Mesothelial cell of epicardium (in vitro differentiated cells): ENCODE data around the gene COG8. TPM values are rescaled to one million over a fixed set of nuclear protein-coding genes. Genes with fewer than 3 reads are reported as not detected.

Experiments
- DNase-seq, 2 experiments: peaks; one replicate each; pipeline ENCODE4 v3.0.0; 2021; ENCODE audit warnings: low spot score in 2 of 2; ENCODE audit not compliant: unreplicated experiment in 2 of 2
- H3K27ac Mint-ChIP-seq: 2 replicates; pipeline ENCODE4 v1.8.0; 2021; ENCODE audit warnings: mixed read lengths
- H3K27me3 Mint-ChIP-seq: 2 replicates; pipeline ENCODE4 v1.8.0; 2021; ENCODE audit warnings: low read depth, mixed read lengths
- H3K36me3 Mint-ChIP-seq: 2 replicates; pipeline ENCODE4 v1.8.0; 2021; ENCODE audit warnings: mixed read lengths
- H3K4me1 Mint-ChIP-seq: 2 replicates; pipeline ENCODE4 v1.8.0; 2021; ENCODE audit warnings: mixed read lengths
- H3K4me3 Mint-ChIP-seq: 2 replicates; pipeline ENCODE4 v1.8.0; 2021; ENCODE audit warnings: mild to moderate bottlenecking, moderate library complexity, mixed read lengths
- H3K9me3 Mint-ChIP-seq: 2 replicates; pipeline ENCODE4 v1.8.0; 2021; ENCODE audit warnings: mixed read lengths
- total RNA-seq: library from RNA; stranded (reverse); gene quantifications from 3 replicates; pipeline ENCODE4 v1.2.1, GENCODE V29; 2021
- TF ChIP-seq, protein P1 (sequence below): fragments of 200-600 bp; sonication (generic); IDR thresholded peaks from one replicate; pipeline ENCODE4 v1.5.0; 2021; ENCODE audit warnings: antibody characterized with exemption; ENCODE audit not compliant: unreplicated experiment

COG8 gene
- total RNA-seq, 1 donor from 2014 or later, result 49.4 TPM

GRCh38 chr16:69311533-69312387, 27.6 kb downstream of the COG8 start:
- peaks cover 12% of the 10 kb centered on the region for H3K36me3 Mint-ChIP-seq
- TF ChIP-seq, protein P1, sequence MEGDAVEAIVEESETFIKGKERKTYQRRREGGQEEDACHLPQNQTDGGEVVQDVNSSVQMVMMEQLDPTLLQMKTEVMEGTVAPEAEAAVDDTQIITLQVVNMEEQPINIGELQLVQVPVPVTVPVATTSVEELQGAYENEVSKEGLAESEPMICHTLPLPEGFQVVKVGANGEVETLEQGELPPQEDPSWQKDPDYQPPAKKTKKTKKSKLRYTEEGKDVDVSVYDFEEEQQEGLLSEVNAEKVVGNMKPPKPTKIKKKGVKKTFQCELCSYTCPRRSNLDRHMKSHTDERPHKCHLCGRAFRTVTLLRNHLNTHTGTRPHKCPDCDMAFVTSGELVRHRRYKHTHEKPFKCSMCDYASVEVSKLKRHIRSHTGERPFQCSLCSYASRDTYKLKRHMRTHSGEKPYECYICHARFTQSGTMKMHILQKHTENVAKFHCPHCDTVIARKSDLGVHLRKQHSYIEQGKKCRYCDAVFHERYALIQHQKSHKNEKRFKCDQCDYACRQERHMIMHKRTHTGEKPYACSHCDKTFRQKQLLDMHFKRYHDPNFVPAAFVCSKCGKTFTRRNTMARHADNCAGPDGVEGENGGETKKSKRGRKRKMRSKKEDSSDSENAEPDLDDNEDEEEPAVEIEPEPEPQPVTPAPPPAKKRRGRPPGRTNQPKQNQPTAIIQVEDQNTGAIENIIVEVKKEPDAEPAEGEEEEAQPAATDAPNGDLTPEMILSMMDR, result no peak
- H3K27me3 Mint-ChIP-seq, result no peaks in the 10 kb centered on the region
- H3K4me1 Mint-ChIP-seq, result peaks cover 9% of the 10 kb centered on the region
- peak overlapping the region; percentile 91 for H3K4me3 Mint-ChIP-seq
- no peaks in the 10 kb centered on the region for H3K9me3 Mint-ChIP-seq
- peak in 1 of 2 experiments; percentile 62 for DNase-seq
- H3K27ac Mint-ChIP-seq, result peak overlapping the region; percentile 93

DNA sequence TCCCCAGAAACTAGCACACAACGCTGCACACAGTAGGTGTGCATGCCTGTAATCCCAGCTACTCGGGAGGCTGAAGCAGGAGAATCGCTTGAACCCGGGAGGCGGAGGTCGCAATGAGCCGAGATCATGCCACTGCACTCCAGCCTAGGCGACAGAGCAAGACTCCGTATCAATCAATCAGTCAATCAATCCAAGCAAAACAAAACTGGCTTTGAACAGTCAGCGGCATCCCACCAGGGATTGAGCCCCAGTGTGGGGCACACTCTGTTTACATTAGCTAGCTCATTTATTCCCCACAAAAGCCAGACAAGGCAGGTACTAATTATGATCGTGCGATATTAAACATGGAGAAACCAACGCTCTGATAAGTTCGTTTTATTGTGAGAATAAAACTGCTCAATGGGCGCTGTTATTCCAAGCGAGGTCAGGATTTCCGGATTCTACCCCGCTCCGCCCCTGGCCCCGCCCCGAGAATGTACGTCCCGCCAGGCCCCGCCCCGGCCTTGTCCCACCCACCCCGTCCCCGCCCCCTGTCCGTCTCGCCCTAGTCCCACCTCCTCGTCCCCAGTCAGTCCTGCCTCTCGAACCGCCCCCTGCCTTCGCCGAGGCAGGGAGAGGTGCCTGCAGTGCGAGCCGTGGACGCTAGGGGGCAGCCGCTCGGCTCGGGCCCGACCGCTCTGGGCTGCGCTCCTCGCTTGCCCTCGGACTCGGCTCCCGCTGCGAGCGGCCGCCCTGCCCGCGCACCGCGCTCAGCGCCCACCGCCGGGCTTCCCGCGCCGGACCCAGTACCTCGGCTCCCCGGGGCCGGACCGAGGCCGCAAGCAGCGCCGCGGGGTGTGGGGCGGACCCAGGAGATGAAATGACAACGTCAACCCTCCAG, 28.5 kb downstream of the COG8 start, which contains the start of gene VPS4A:
Gene VPS4A (plus strand): TSS at position 698 of the 880 bp plus-strand sequence. CDS start 162 bp downstream, at position 860.
- peak; percentile 96 to 100 for DNase-seq
- Mint-ChIP-seq H3K4me1 (peaks cover 9% of the 10 kb centered on the region), H3K36me3 (peaks cover 5% of the 10 kb centered on the region), H3K27ac (peak within 1 kb of the TSS; percentile 93), H3K9me3 (no peaks in the 10 kb centered on the region), H3K27me3 (no peaks in the 10 kb centered on the region), H3K4me3 (peak within 1 kb of the TSS; percentile 91)
- TF ChIP-seq, protein P1, result peak; percentile 91

GRCh38 chr16:69309316-69309715, 30.0 kb downstream of the COG8 start:
- H3K4me1 Mint-ChIP-seq, result peaks cover 9% of the 10 kb centered on the region
- H3K27ac Mint-ChIP-seq, result peak overlapping the region; percentile 0
- peaks cover 2% of the 10 kb centered on the region for H3K36me3 Mint-ChIP-seq
- H3K9me3 Mint-ChIP-seq, result no peaks in the 10 kb centered on the region
- no peak for DNase-seq
- TF ChIP-seq, protein P1, result no peak
- H3K27me3 Mint-ChIP-seq, result no peaks in the 10 kb centered on the region
- H3K4me3 Mint-ChIP-seq, result peak overlapping the region; percentile 18

DNA sequence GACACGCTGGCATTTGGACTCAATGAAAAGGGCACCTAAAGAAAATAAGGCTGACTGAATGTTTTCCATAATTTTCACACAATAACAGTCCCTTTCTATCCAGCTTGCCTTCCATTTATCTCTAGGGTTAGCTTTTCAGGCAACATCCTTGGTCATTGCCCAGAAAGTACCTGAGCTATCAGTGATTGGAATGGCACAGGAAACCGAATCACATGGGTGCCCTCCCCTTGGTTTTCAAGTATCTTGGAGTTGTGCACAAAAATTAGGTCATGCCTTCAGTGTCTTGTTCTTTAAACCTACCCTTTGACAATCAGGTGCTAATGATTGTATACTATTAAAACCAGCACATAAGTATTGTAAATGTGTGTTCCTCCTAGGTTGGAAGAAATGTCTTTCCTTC, 31.5 kb downstream of the COG8 start:
- H3K36me3 Mint-ChIP-seq, result peaks cover 2% of the 10 kb centered on the region
- no peak for DNase-seq
- no peaks in the 10 kb centered on the region for H3K27me3 Mint-ChIP-seq
- TF ChIP-seq, protein P1, result no peak
- no peak overlapping the region for H3K4me3 Mint-ChIP-seq
- peaks cover 7% of the 10 kb centered on the region for H3K4me1 Mint-ChIP-seq
- H3K9me3 Mint-ChIP-seq, result no peaks in the 10 kb centered on the region
- H3K27ac Mint-ChIP-seq, result no peak overlapping the region

- H3K9me3 Mint-ChIP-seq, result no peaks in the 10 kb centered on the region
- no peak for DNase-seq
- peaks cover 4% of the 10 kb centered on the region for H3K4me1 Mint-ChIP-seq
- H3K36me3 Mint-ChIP-seq, result peaks cover 2% of the 10 kb centered on the region
- H3K27ac Mint-ChIP-seq, result no peak overlapping the region
- TF ChIP-seq, protein P1, result no peak
- no peak overlapping the region for H3K4me3 Mint-ChIP-seq
- no peaks in the 10 kb centered on the region for H3K27me3 Mint-ChIP-seq
Observed at GRCh38 chr16:69307091-69307490, 32.3 kb downstream of the COG8 start.
